Measurements from ENCODE around the gene ECE1.
A peak's percentile ranks its signal among the peaks of the same experiment; 100 is the strongest.
"Not testable (repeated sequence)": the region's sequence is repeated elsewhere in the genome, so short reads cannot be mapped to it uniquely, and the experiment has no call there.

Gene ECE1

DNA sequence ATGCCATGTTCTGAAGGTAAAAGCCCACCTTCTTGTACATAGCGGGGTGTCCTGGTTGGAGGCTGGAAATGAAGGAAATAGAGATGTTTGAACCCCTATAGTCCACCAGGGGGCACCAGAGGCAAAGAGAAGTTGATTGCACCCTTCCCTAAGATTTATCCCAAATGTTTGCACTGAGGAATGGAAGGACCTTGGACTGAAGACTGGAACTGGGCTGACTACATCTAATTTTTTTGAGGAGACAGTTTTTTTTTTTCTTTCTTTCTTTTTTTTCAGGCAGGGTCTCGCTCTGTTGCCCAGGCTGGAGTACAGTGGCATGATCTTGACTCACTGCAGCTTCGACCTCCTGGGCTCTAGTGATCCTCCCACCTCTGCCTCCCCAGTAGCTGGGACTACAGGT is 58.2 kb downstream of the ECE1 start:
- DNase-seq (ENCODE audit: low read depth in 2 of 2), result no peak

GRCh38 chr1:21229246-21230000 is 60.8 kb downstream of the ECE1 start:
- no peak for DNase-seq (ENCODE audit: low read depth in 2 of 2)

DNA sequence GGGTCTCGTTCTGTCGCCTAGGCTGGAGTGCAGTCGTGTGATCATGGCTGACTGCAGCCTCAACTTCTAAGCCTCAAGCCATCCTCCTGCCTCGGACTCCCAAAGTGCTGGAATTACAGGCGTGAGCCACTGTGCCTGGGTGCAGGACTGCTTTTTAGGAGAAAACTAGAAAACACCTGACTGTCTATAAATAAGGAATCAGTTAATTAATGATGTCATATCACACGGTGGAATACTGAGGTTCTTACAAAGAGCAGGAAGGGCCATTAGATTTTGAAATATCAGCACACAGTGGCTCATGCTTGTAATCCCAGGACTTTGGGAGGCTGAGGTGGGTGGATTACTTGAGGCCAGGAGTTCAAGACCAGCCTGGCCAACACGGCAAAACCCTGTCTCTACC is 62.0 kb downstream of the ECE1 start:
- DNase-seq (ENCODE audit: low read depth in 2 of 2), result not testable (repeated sequence)

- DNase-seq (ENCODE audit: low read depth in 2 of 2), result no peak
Observed at GRCh38 chr1:21225065-21225464, 65.2 kb downstream of the ECE1 start.

DNA sequence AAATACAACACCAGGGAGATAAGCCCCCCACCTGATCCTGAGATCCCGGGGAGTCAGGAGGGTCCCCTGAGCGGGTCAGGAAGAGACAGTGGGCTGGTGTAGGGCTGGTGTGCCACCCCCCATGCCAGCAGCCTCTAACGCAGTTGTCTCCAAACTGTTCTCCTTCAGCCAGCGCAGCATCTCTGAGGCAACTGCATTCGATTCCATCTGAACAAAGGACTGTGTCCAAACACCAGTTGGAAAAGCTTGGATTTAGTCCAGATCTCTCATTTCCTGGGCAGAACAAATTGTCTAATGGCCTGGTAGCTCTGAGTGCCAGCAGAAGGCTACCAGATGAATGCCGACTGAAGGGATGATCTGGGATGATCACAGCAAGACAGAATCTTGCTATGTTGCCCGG is 69.4 kb downstream of the ECE1 start:
- DNase-seq (ENCODE audit: low read depth in 2 of 2), result no peak

- DNase-seq (ENCODE audit: low read depth in 2 of 2), result no peak
Observed at GRCh38 chr1:21219674-21220073, 70.6 kb downstream of the ECE1 start.

DNA sequence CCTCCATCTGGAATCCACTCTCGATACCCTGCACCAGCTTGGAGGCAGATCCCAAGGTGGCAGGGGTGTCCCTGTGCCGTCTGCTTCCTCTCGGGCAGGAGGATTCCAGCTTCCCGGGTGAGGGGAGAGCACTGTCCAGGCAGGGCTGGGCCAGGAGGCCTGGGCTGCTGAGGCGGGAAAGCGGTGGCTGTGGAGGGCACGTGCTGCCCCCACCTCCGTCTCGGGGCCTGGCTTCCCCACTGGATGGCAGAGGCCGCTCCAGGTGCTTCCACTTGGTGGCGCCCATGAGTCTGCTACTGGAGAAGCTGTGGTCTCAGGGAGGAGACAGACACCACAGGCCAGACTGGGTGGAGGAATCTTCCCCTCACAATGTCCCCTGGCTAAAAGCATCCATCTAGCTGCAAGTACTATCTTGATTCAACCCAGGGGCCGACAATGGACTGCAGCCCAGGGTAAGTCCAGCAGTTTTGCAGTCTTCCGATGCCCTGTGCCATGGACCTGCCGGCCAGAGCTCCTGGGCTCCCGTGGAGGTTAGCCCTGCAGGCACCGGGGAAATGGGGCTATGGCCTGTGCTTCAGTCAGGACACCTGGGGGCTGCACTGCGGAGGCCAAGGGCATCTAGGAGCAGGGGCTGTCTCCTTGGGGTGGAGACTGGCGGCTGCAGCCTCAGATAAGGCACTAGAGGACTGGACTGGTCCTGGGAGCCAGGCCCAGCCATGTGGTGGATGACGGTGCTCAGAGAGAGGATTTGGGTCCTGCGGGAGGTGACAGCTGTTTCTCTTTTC is 72.3 kb downstream of the ECE1 start:
- peak in 1 of 2 donors; percentile 20 for DNase-seq (ENCODE audit: low read depth in 2 of 2)

- DNase-seq (ENCODE audit: low read depth in 2 of 2), result peak; percentile 40 to 46
Observed at GRCh38 chr1:21216835-21217811, 73.1 kb downstream of the ECE1 start.

GRCh38 chr1:21212126-21212525 is 78.1 kb downstream of the ECE1 start:
- DNase-seq (ENCODE audit: low read depth in 2 of 2), result no peak

DNA sequence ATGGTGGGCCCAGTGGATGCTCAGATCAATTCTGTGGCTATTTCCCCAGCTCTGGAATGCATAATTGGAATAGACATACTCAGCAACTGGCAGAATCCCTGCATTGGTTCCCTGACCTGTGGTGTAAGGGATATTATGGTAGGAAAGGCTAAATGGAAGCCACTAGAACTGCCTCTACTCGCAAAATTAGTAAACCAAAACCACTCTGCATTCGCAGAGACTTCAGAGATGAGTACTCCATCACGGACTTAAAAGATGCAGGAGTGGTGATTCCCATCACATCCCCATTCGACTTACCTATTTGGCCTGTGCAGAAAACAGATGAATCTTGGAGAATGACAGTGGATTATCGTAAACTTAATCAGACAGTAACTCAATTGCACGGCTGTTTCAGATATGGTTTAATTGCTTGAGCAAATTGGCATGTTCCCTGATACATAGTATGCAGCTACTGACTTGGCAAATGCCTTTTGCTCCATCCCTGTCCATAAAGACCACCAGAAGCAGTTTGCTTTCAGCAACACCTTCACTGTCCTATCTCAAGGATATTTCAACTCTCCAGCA is 82.0 kb downstream of the ECE1 start:
- not testable (repeated sequence) for DNase-seq (ENCODE audit: low read depth in 2 of 2)

- DNase-seq (ENCODE audit: low read depth in 2 of 2), result no peak
Observed at GRCh38 chr1:21206117-21206516, 84.1 kb downstream of the ECE1 start.

GRCh38 chr1:21205416-21205815 is 84.8 kb downstream of the ECE1 start:
- DNase-seq (ENCODE audit: low read depth in 2 of 2), result no peak

GRCh38 chr1:21201650-21202049 is 88.6 kb downstream of the ECE1 start:
- no peak for DNase-seq (ENCODE audit: low read depth in 2 of 2)

DNA sequence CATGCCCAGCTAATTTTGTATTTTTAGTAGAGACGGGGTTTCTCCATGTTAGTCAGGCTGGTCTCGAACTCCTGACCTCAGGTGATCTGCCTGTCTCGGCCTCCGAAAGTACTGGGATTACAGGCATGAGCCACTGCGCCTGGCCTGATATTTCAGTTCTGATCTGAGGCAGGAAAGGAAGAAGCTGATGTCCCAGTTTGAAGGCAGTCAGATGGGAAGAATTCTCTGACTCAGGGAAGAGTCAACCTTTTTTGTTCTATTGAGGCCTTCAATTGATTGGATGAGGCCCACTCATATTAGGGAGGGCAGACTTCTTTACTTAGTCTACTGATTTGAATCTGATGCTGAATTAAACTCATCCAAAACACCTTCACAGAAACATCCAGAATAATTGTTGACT is 89.0 kb downstream of the ECE1 start:
- not testable (repeated sequence) for DNase-seq (ENCODE audit: low read depth in 2 of 2)

GRCh38 chr1:21200767-21201166 is 89.5 kb downstream of the ECE1 start:
- no peak for DNase-seq (ENCODE audit: low read depth in 2 of 2)

- no peak for DNase-seq (ENCODE audit: low read depth in 2 of 2)
Observed at GRCh38 chr1:21198929-21199328, 91.3 kb downstream of the ECE1 start.

GRCh38 chr1:21192871-21193270 is 97.4 kb downstream of the ECE1 start:
- no peak for DNase-seq (ENCODE audit: low read depth in 2 of 2)

DNA sequence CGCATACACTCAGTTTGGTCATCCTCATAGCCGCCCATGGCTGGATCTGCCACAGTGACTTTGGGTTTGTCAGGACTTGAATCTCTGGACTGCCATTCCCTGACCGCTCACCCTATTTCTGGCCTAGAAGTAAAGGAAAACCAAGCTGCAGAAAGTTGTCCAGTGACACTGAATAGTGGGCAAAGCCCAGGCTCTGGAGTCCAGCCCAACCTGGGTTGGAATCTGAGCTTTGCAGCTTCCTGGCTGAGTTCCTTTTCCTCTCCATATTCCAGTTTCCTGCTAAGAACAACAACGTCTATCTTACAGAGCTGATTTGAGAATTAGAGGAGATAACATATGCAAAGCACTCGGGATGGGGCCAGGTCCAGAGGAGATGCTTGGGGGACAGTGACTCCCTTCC is 98.0 kb downstream of the ECE1 start:
- DNase-seq (ENCODE audit: low read depth in 2 of 2), result no peak

DNA sequence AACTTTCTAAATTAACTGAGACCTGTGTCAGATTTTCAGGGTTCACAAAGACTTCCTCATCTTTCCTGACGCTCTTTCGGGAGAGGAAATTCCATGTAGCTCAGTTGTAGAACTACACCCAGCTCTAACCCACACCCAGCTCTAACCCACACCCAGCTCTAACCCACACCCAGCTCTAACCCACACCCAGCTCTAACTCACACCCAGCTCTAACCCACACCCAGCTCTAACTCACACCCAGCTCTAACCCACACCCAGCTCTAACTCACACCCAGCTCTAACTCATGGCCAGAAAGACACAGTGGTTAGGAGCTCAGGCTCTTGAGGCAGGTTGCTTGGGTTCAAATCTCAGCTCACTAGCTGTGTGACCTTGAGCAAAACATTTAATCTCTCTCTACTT is 99.5 kb downstream of the ECE1 start:
- DNase-seq (ENCODE audit: low read depth in 2 of 2), result not testable (repeated sequence)

- DNase-seq (ENCODE audit: low read depth in 2 of 2), result no peak
Observed at GRCh38 chr1:21189906-21190500, 100.3 kb downstream of the ECE1 start.

GRCh38 chr1:21189421-21189820 is 100.8 kb downstream of the ECE1 start:
- no peak for DNase-seq (ENCODE audit: low read depth in 2 of 2)

Measured in stimulated activated CD8-positive, alpha-beta memory T cell treated with anti-CD3 and anti-CD28 coated beads, Interleukin-15, amount 100 ng/mL, for 48 hours (primary cell).